Peyer's patch (tissue), 4 donors: ENCODE data around the gene ABCB8. TPM values are rescaled to one million over a fixed set of nuclear protein-coding genes. Genes with fewer than 3 reads are reported as not detected.

ENCODE experiments used
- DNase-seq, 3 donors: peaks; one replicate each; pipeline ENCODE4 v3.0.0-alpha.2; 2017 to 2019
- H3K27ac ChIP-seq, 4 donors: fragments of 200-600 bp; sonication (generic); one replicate each; pipeline ENCODE4 v1.5.1; 2016 to 2019
- H3K27me3 ChIP-seq, 2 donors: fragments of 200-600 bp; sonication (generic); one replicate each; pipeline ENCODE4 v1.5.1; 2019
- H3K36me3 ChIP-seq, 3 donors: fragments of 200-600 bp; sonication (generic); one replicate each; pipeline ENCODE4 v1.5.1; 2016 to 2019
- H3K4me1 ChIP-seq, 4 donors: fragments of 200-600 bp; sonication (generic); one replicate each; pipeline ENCODE4 v1.5.1; 2016 to 2019
- H3K4me3 ChIP-seq, 4 donors: fragments of 200-600 bp; sonication (generic); 1 replicate in 3 of 4; 2 replicates in 1 of 4; pipeline ENCODE4 v1.5.1; 2016 to 2019; ENCODE audit warnings: mild to moderate bottlenecking in 1 of 4
- H3K9me3 ChIP-seq, 4 donors: fragments of 200-600 bp; sonication (generic); one replicate each; pipeline ENCODE4 v1.5.1; 2016 to 2019; ENCODE audit warnings: mild to moderate bottlenecking in 1 of 4
- CTCF ChIP-seq, 6 experiments: fragments of 450-650 bp in 4 of 6; fragments of 200-600 bp in 2 of 6; sonication (generic) in 1 of 6; IDR thresholded peaks; one replicate each; pipeline ENCODE4 v1.5.1; 2017 to 2019; ENCODE audit warnings: antibody characterized with exemption in 6 of 6, mild to moderate bottlenecking in 3 of 6, moderate library complexity in 1 of 6
- POLR2A ChIP-seq, 2 donors: fragments of 450-650 bp; IDR thresholded peaks; one replicate each; pipeline ENCODE4 v1.5.1; 2017; ENCODE audit warnings: antibody characterized with exemption in 2 of 2, mild to moderate bottlenecking in 2 of 2, moderate library complexity in 2 of 2
- total RNA-seq, 4 donors: library from RNA; depleted of rRNA; stranded (reverse); fragments of >200 nt; gene quantifications; one replicate each; pipeline ENCODE4 v1.1.0, GENCODE V29; 2016

ABCB8 gene
- total RNA-seq, 4 donors from 2014 or later = 23.1 to 79.7 (median 42.7) TPM

GRCh38 chr7:151085691-151086620 lies 57.7 kb downstream of the ABCB8 start, which contains the start of gene AGAP3:
Gene AGAP3, plus strand, starts transcription at chr7:151086475. Its CDS starts 267 bp downstream, at chr7:151086742.
- peak within 1 kb of the TSS; percentile 63 to 97 (median 82) for H3K4me3 ChIP-seq
- H3K4me1 ChIP-seq = peaks cover 3 to 62% (median 31%) of the 10 kb centered on the region in 4 donors
- peak; percentile 28 to 66 for TF ChIP-seq POLR2A (IDR thresholded peaks at IDR 0.05)
- peak in 1 of 6 experiments; percentile 5 for TF ChIP-seq CTCF (IDR thresholded peaks at IDR 0.05)
- H3K27me3 ChIP-seq = no peaks in the 10 kb centered on the region
- H3K9me3 ChIP-seq = no peaks in the 10 kb centered on the region
- DNase-seq = peak; percentile 78 to 92 (median 91)
- peak within 1 kb of the TSS; percentile 73 to 91 (median 81) for H3K27ac ChIP-seq
- no peaks in the 10 kb centered on the region for H3K36me3 ChIP-seq

GRCh38 chr7:151086802-151087244 lies 58.6 kb downstream of the ABCB8 start:
- peak overlapping the region; percentile 73 to 86 (median 78) for H3K27ac ChIP-seq
- peak overlapping the region; percentile 63 to 97 (median 82) for H3K4me3 ChIP-seq
- H3K4me1 ChIP-seq = peaks cover 3 to 62% (median 23%) of the 10 kb centered on the region in 4 donors
- TF ChIP-seq CTCF (IDR thresholded peaks at IDR 0.05) (no peak), POLR2A (IDR thresholded peaks at IDR 0.05) (no peak)
- peak in 1 of 3 donors; percentile 27 for DNase-seq
- no peaks in the 10 kb centered on the region for H3K27me3 ChIP-seq
- no peaks in the 10 kb centered on the region for H3K9me3 ChIP-seq
- H3K36me3 ChIP-seq = no peaks in the 10 kb centered on the region

GRCh38 chr7:151087245-151088018 lies 59.2 kb downstream of the ABCB8 start:
- TF ChIP-seq CTCF (IDR thresholded peaks at IDR 0.05) (peak in 5 of 6 experiments; percentile 27 to 43 (median 36)), POLR2A (IDR thresholded peaks at IDR 0.05) (peak; percentile 54 to 70)
- H3K4me1 ChIP-seq = peaks cover 0 to 58% (median 17%) of the 10 kb centered on the region in 4 donors
- DNase-seq = peak; percentile 27 to 83 (median 83)

GRCh38 chr7:151088019-151088855 lies 60.0 kb downstream of the ABCB8 start:
- no peak for TF ChIP-seq POLR2A (IDR thresholded peaks at IDR 0.05)
- no peak for TF ChIP-seq CTCF (IDR thresholded peaks at IDR 0.05)
- no peak for DNase-seq
- Histone ChIP-seq H3K9me3 (no peaks in the 10 kb centered on the region), H3K27ac (peak overlapping the region; percentile 73 to 86 (median 78)), H3K4me1 (peaks cover 0 to 55% (median 15%) of the 10 kb centered on the region in 4 donors), H3K4me3 (peak overlapping the region; percentile 63 to 97 (median 82)), H3K27me3 (no peaks in the 10 kb centered on the region), H3K36me3 (peaks cover 0 to 5% (median 0%) of the 10 kb centered on the region in 3 donors)

More at GRCh38 chr7:151087245-151088018, 59.2 kb downstream of the ABCB8 start:
- Histone ChIP-seq H3K9me3 (no peaks in the 10 kb centered on the region), H3K4me3 (peak overlapping the region; percentile 63 to 97 (median 82)), H3K36me3 (no peaks in the 10 kb centered on the region), H3K27me3 (no peaks in the 10 kb centered on the region), H3K27ac (peak overlapping the region; percentile 73 to 86 (median 78))
